GM23338 (cell line): ENCODE data around the gene CELA2A. TPM values are rescaled to one million over a fixed set of nuclear protein-coding genes. Genes with fewer than 3 reads are reported as not detected.

Experiments
- ATAC-seq: fragments of 200-7000 bp; cut with Tn5 transposase; 3 replicates; pipeline ENCODE4 v1.9.1; 2020
- DNase-seq: peaks from one replicate; pipeline ENCODE4 v3.0.0-alpha.2; 2015; ENCODE audit warnings: low spot score
- H2AFZ ChIP-seq: fragments of 200-600 bp; sonication (generic); 2 replicates; pipeline ENCODE4 v1.8.0; 2016; ENCODE audit warnings: antibody characterized with exemption, mild to moderate bottlenecking, moderate library complexity
- H3F3A ChIP-seq: fragments of 200-600 bp; sonication (generic); replicated peaks from 2 replicates; pipeline ENCODE4 v1.8.0; 2017; ENCODE audit warnings: antibody characterized with exemption, mixed run types, low read depth
- H3K27ac ChIP-seq: fragments of 200-600 bp; sonication (generic); 2 replicates; pipeline ENCODE4 v1.6.1; 2016; ENCODE audit warnings: low read depth
- H3K27me3 ChIP-seq: fragments of 200-600 bp; sonication (generic); 2 replicates; pipeline ENCODE4 v1.8.0; 2016; ENCODE audit warnings: mild to moderate bottlenecking, mixed run types, moderate library complexity; ENCODE audit not compliant: insufficient read depth
- H3K36me3 ChIP-seq: fragments of 200-600 bp; sonication (generic); 2 replicates; pipeline ENCODE4 v1.8.0; 2016; ENCODE audit warnings: mild to moderate bottlenecking; ENCODE audit not compliant: insufficient read depth
- H3K4me1 ChIP-seq: fragments of 200-600 bp; sonication (generic); 2 replicates; pipeline ENCODE4 v1.8.0; 2016; ENCODE audit warnings: mild to moderate bottlenecking, moderate library complexity; ENCODE audit not compliant: insufficient read depth
- H3K4me2 ChIP-seq: fragments of 200-600 bp; sonication (generic); 2 replicates; pipeline ENCODE4 v1.7.1; 2017; ENCODE audit warnings: mixed run types
- H3K4me3 ChIP-seq: fragments of 200-600 bp; sonication (generic); 2 replicates; pipeline ENCODE4 v1.6.1; 2016; ENCODE audit warnings: mixed run types
- H3K79me2 ChIP-seq: fragments of 200-600 bp; sonication (generic); replicated peaks from 2 replicates; pipeline ENCODE4 v1.8.0; 2017; ENCODE audit warnings: mild to moderate bottlenecking; ENCODE audit not compliant: insufficient read depth
- H3K9me2 ChIP-seq: fragments of 200-600 bp; sonication (generic); 2 replicates; pipeline ENCODE4 v1.8.0; 2017; ENCODE audit not compliant: insufficient read depth
- H4K20me1 ChIP-seq: fragments of 200-600 bp; sonication (generic); replicated peaks from 2 replicates; pipeline ENCODE4 v1.8.0; 2017; ENCODE audit warnings: mild to moderate bottlenecking; ENCODE audit not compliant: insufficient read depth
- H3K27ac Mint-ChIP-seq: 2 replicates; pipeline ENCODE4 v1.8.0; 2020; ENCODE audit warnings: inconsistent platforms, mild to moderate bottlenecking, moderate library complexity, mixed read lengths
- H3K27me3 Mint-ChIP-seq: 3 replicates; pipeline ENCODE4 v1.8.0; 2022; ENCODE audit warnings: low read depth, mild to moderate bottlenecking, moderate library complexity, mixed read lengths, inconsistent platforms; ENCODE audit not compliant: insufficient read depth, poor library complexity
- H3K36me3 Mint-ChIP-seq: 3 replicates; pipeline ENCODE4 v1.8.0; 2021; ENCODE audit warnings: low read depth, mild to moderate bottlenecking, inconsistent platforms, moderate library complexity, mixed read lengths
- H3K4me1 Mint-ChIP-seq: 3 replicates; pipeline ENCODE4 v1.8.0; 2020; ENCODE audit warnings: mild to moderate bottlenecking, inconsistent platforms, mixed read lengths
- H3K4me3 Mint-ChIP-seq: 3 replicates; pipeline ENCODE4 v1.8.0; 2021; ENCODE audit warnings: moderate library complexity, mild to moderate bottlenecking, inconsistent platforms, mixed read lengths
- H3K9me3 Mint-ChIP-seq: 3 replicates; pipeline ENCODE4 v1.8.0; 2020; ENCODE audit warnings: moderate library complexity, mild to moderate bottlenecking, inconsistent platforms, mixed read lengths
- JUNB ChIP-seq: IDR thresholded peaks from one replicate; pipeline ENCODE4 v1.6.1; 2016; ENCODE audit warnings: antibody characterized with exemption; ENCODE audit not compliant: unreplicated experiment
- STAT1 ChIP-seq: IDR thresholded peaks from one replicate; pipeline ENCODE4 v1.6.1; 2016; ENCODE audit warnings: antibody characterized with exemption; ENCODE audit not compliant: unreplicated experiment
- polyA plus RNA-seq: library from polyadenylated mRNA; unstranded; fragments of >200 nt; fragmentation: Nextera tagmentation; extraction: Ambion mirVana; gene quantifications from 2 replicates; pipeline ENCODE4 v1.2.1, GENCODE V29; 2016
- total RNA-seq: library from RNA; depleted of rRNA; stranded (reverse); fragments of >200 nt; shearing (Covaris generic); gene quantifications from 2 replicates; pipeline ENCODE4 v1.2.3, GENCODE V29; 2014
- TF ChIP-seq, protein P1 (sequence below): IDR thresholded peaks from 2 replicates; pipeline ENCODE4 v1.6.1; 2016; ENCODE audit warnings: antibody characterized with exemption
- TF ChIP-seq, protein P2 (sequence below): fragments of 250-450 bp; sonication (Bioruptor Pico); IDR thresholded peaks from 2 replicates; pipeline ENCODE4 v1.5.0; 2020; ENCODE audit warnings: mild to moderate bottlenecking, moderate library complexity
- TF ChIP-seq, protein P3 (sequence below): IDR thresholded peaks from one replicate; pipeline ENCODE4 v1.6.1; 2018; ENCODE audit warnings: antibody characterized with exemption; ENCODE audit not compliant: unreplicated experiment

Gene CELA2A
- total and polyA plus RNA-seq, 2 experiments from 2014 or later: not detected

DNA sequence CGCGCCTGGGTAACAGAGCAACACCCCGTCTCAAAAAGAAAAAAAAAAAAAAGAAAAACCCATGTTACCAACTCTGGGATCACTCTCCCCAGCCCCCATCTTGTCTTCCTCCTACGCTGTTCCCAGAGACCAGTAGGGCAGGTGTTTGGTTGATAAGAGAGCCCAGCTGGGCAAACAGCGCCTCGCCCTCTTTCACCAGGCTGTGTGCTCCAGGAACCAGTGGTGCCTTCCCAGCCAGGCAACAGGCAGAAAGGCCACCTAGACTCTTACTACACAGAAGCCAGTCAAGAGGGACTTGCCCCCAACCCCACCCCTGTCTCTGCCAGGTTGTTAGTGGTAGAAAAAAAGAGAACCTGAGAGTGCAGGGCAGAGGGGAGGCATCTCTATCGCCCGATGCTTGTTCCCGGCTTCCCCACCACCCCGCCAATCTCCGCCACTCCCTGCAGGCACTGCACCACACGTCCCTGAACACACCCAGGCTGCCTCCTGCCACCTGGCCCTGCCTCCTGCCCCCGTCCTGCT, 32.3 kb upstream of the CELA2A start:
- Histone ChIP-seq H3K9me2 (no peaks in the 10 kb centered on the region), H2AFZ (no peak overlapping the region), H4K20me1 (no peaks in the 10 kb centered on the region), H3K36me3 (no peaks in the 10 kb centered on the region), H3K79me2 (no peaks in the 10 kb centered on the region), H3K4me1 (no peaks in the 10 kb centered on the region), H3K27ac (no peak overlapping the region), H3K27me3 (no peaks in the 10 kb centered on the region), H3K4me2 (no peak overlapping the region), H3F3A (no peaks in the 10 kb centered on the region), H3K4me3 (no peak overlapping the region)
- TF ChIP-seq, protein P1, sequence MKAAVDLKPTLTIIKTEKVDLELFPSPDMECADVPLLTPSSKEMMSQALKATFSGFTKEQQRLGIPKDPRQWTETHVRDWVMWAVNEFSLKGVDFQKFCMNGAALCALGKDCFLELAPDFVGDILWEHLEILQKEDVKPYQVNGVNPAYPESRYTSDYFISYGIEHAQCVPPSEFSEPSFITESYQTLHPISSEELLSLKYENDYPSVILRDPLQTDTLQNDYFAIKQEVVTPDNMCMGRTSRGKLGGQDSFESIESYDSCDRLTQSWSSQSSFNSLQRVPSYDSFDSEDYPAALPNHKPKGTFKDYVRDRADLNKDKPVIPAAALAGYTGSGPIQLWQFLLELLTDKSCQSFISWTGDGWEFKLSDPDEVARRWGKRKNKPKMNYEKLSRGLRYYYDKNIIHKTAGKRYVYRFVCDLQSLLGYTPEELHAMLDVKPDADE: no peak
- TF ChIP-seq STAT1 (no peak), JUNB (no peak)
- TF ChIP-seq, protein P2, sequence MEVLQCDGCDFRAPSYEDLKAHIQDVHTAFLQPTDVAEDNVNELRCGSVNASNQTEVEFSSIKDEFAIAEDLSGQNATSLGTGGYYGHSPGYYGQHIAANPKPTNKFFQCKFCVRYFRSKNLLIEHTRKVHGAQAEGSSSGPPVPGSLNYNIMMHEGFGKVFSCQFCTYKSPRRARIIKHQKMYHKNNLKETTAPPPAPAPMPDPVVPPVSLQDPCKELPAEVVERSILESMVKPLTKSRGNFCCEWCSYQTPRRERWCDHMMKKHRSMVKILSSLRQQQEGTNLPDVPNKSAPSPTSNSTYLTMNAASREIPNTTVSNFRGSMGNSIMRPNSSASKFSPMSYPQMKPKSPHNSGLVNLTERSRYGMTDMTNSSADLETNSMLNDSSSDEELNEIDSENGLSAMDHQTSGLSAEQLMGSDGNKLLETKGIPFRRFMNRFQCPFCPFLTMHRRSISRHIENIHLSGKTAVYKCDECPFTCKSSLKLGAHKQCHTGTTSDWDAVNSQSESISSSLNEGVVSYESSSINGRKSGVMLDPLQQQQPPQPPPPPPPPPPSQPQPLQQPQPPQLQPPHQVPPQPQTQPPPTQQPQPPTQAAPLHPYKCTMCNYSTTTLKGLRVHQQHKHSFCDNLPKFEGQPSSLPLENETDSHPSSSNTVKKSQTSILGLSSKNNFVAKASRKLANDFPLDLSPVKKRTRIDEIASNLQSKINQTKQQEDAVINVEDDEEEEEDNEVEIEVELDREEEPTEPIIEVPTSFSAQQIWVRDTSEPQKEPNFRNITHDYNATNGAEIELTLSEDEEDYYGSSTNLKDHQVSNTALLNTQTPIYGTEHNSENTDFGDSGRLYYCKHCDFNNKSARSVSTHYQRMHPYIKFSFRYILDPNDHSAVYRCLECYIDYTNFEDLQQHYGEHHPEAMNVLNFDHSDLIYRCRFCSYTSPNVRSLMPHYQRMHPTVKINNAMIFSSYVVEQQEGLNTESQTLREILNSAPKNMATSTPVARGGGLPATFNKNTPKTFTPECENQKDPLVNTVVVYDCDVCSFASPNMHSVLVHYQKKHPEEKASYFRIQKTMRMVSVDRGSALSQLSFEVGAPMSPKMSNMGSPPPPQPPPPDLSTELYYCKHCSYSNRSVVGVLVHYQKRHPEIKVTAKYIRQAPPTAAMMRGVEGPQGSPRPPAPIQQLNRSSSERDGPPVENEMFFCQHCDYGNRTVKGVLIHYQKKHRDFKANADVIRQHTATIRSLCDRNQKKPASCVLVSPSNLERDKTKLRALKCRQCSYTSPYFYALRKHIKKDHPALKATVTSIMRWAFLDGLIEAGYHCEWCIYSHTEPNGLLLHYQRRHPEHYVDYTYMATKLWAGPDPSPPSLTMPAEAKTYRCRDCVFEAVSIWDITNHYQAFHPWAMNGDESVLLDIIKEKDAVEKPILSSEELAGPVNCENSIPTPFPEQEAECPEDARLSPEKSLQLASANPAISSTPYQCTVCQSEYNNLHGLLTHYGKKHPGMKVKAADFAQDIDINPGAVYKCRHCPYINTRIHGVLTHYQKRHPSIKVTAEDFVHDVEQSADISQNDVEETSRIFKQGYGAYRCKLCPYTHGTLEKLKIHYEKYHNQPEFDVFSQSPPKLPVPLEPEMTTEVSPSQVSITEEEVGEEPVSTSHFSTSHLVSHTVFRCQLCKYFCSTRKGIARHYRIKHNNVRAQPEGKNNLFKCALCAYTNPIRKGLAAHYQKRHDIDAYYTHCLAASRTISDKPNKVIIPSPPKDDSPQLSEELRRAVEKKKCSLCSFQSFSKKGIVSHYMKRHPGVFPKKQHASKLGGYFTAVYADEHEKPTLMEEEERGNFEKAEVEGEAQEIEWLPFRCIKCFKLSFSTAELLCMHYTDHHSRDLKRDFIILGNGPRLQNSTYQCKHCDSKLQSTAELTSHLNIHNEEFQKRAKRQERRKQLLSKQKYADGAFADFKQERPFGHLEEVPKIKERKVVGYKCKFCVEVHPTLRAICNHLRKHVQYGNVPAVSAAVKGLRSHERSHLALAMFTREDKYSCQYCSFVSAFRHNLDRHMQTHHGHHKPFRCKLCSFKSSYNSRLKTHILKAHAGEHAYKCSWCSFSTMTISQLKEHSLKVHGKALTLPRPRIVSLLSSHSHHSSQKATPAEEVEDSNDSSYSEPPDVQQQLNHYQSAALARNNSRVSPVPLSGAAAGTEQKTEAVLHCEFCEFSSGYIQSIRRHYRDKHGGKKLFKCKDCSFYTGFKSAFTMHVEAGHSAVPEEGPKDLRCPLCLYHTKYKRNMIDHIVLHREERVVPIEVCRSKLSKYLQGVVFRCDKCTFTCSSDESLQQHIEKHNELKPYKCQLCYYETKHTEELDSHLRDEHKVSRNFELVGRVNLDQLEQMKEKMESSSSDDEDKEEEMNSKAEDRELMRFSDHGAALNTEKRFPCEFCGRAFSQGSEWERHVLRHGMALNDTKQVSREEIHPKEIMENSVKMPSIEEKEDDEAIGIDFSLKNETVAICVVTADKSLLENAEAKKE (CRISPR knock-in tag): no peak
- TF ChIP-seq, protein P3, sequence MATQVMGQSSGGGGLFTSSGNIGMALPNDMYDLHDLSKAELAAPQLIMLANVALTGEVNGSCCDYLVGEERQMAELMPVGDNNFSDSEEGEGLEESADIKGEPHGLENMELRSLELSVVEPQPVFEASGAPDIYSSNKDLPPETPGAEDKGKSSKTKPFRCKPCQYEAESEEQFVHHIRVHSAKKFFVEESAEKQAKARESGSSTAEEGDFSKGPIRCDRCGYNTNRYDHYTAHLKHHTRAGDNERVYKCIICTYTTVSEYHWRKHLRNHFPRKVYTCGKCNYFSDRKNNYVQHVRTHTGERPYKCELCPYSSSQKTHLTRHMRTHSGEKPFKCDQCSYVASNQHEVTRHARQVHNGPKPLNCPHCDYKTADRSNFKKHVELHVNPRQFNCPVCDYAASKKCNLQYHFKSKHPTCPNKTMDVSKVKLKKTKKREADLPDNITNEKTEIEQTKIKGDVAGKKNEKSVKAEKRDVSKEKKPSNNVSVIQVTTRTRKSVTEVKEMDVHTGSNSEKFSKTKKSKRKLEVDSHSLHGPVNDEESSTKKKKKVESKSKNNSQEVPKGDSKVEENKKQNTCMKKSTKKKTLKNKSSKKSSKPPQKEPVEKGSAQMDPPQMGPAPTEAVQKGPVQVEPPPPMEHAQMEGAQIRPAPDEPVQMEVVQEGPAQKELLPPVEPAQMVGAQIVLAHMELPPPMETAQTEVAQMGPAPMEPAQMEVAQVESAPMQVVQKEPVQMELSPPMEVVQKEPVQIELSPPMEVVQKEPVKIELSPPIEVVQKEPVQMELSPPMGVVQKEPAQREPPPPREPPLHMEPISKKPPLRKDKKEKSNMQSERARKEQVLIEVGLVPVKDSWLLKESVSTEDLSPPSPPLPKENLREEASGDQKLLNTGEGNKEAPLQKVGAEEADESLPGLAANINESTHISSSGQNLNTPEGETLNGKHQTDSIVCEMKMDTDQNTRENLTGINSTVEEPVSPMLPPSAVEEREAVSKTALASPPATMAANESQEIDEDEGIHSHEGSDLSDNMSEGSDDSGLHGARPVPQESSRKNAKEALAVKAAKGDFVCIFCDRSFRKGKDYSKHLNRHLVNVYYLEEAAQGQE: no peak
- Mint-ChIP-seq H3K27ac (no peak overlapping the region), H3K9me3 (peaks cover 8% of the 10 kb centered on the region; the same call in 2 of the 3 replicates), H3K4me1 (peaks cover 7% of the 10 kb centered on the region; the same call in 1 of the 3 replicates), H3K36me3 (peaks cover 5% of the 10 kb centered on the region), H3K27me3 (peaks cover 13% of the 10 kb centered on the region), H3K4me3 (no peak overlapping the region)
- ATAC-seq (no peak), DNase-seq (no peak)
